ENCODE data around the gene RNLS.

The RNLS gene

DNA sequence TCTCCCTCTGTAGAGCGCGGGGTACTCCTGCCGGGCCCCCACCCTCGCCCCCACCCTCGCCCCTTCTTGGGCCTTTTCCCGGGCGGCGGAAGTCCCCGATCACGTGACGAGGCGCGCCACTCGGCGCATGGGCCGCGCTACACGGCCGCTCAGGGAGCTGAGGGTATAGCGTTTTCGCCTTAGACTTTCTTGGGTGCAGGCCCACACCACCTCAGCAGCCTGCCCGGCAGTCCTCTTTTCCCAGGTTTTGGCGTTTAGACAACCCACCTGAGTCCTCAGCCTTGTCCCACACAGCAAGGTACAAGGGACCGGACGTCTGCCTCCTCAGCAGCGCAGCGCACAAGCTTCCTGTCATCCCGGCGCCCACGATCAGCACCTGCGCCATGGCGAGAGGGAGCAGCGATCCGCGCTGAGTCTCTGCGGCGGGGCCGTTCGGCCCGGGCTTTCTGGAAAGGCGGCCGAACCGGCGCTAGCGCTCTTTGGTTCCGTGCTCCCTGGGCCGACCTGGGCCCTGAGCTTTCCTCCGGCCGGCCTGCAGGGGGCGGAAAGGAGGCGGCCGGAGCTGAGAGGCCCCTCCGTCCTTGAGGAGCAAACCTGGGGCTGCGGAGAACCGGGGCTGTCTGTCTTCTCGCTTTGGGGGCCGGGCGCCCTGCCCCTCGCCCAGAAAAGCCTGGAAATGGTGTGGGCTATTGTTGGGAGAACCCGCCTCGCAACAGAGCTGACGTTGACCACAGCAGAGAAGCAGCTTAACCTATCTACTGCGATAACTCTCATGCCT, at the start of gene RNLS:
Gene RNLS, minus strand, starts transcription at position 513 of the 778 bp plus-strand sequence.
- peak; percentile 64 for DNase-seq

GRCh38 chr10:88624840-88625239, 41.7 kb upstream of the RNLS start:
- no peak for DNase-seq

- DNase-seq, result no peak
Measured at GRCh38 chr10:88623835-88624234, 40.7 kb upstream of the RNLS start.

DNA sequence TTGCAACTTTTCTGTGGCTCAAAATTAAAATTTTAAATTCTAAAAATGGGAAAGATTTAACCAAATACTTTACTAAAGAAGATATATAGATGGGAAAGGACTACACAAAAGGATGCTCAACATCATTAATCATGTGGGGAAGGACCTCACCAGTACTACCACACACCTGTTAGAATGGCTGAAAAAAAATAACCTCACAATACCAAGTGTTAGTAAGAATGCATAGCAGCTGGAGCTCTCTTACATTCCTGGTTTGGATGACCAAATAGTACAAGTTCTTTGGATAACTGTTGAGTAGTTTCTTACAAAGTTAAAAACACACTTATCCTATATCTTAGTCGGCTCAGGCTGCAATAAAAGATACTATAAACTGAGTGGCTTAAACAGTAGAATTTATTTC, 37.3 kb upstream of the RNLS start:
- no peak for DNase-seq

- no peak for DNase-seq
Measured at GRCh38 chr10:88618496-88618895, 35.4 kb upstream of the RNLS start.

DNA sequence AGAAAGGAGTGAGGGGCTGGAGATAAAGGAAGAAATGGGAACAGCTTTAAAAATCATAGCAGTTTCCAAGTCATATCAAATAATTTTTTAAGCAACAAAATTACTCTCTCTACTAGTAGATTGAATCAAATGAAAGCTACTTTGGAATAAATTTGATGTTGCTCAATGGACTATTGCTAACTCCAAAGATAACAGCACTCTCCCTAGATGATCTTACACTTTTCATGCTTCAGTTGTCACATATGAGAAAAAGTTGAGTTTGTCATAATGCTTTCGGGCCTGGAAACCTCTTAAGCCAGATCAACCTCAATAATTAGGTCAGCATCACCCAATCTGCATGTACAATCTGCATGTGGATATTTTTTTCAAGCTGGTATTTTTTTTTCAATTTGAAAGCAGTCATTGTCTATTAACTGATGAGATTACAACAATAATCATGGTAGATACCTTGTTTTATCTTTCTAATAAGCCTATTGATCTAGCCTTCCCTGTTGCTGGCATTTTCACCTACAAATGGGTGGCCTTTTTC, 34.7 kb upstream of the RNLS start:
- no peak for DNase-seq

DNA sequence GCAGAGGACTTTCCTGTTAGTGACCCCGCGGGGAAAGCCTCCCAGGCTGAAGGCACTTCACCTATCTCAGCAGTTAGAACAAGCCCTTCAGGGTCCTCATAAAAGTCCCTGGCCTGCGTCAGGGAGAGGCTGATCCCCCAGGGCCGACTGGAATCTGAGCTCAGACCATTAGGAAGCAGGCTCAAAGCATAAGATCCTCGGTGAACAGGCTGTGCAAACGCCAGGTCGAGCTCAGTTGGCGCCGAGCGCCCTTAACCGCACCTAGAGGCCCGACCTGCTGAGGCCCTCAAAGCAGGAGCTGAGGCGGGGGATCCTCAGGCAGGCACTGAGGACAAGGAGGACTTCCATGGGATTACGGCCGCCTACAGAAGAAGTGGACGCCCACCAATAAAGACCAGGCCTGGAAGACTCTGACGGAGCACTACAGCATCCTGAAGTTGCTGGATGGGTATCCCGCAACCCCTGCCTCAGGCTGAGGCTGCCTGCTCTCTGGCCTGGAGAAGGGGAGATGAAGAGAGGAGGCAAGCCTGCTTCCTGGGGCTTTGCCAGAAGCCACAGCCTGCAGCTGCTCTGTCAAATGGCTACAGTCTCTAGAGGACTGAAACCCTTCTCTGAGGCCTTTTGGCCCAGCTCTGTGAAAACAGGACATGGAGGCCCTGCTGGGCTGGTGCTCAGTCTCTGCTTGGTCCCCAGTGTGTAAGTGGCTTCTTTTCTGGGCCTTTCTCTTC, 33.3 kb upstream of the RNLS start:
- peak; percentile 2 for DNase-seq

DNA sequence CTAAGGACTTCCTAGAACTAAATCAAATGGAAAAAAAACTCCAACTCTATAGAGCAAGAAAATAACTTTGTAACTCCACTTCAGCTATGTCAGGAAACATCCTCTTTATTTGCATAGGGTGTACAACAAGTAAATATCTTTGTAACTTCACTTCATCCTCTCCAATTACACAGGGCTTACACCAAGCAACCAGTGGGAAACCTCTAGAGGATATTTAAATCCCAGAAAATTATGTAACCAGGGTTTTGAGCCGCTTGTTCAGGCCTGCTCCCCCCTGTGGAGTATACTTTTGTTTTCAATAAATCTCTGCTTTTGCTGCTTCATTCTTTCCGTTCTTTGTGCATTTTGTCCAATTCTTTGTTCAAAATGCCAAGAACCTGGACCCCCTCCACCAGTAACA, 25.7 kb upstream of the RNLS start:
- no peak for DNase-seq

- no peak for DNase-seq
Measured at GRCh38 chr10:88608052-88608732, 25.1 kb upstream of the RNLS start.

- DNase-seq, result no peak
Measured at GRCh38 chr10:88598055-88598454, 14.9 kb upstream of the RNLS start.

- no peak for DNase-seq
Measured at GRCh38 chr10:88594482-88594881, 11.4 kb upstream of the RNLS start.

- no peak for DNase-seq
Measured at GRCh38 chr10:88592906-88593305, 9.8 kb upstream of the RNLS start.

GRCh38 chr10:88592381-88592780, 9.3 kb upstream of the RNLS start:
- DNase-seq, result no peak

- no peak for DNase-seq
Measured at GRCh38 chr10:88586462-88586861, 3.3 kb upstream of the RNLS start, which contains the start of gene LIPJ. TSS of gene LIPJ (plus strand) at chr10:88586762. CDS start at chr10:88590688, 3,926 bp downstream.

GRCh38 chr10:88583584-88583957, 453 bp upstream of the RNLS start:
- no peak for DNase-seq

- no peak for DNase-seq
Measured at GRCh38 chr10:88582411-88582805, 710 bp downstream of the RNLS start.

DNA sequence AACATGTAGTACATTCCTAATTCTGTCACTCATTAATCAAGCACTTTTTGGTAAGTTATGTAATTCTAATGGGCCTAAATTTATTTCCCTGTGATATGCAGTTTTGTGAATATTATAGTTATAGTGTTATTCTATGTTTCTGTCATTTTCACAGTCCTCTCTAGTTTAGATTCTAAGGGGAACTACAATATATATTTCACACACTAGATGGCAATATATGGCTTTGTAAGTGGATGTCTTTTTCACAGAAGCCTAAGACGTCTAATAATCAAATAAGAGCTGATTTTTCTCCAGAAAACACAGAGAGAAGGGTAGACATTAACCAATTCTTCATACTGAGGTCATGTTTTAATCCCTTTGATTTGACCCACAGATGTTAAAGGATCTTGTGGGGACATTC, 18.0 kb downstream of the RNLS start:
- peak; percentile 45 for DNase-seq

- DNase-seq, result no peak
Measured at GRCh38 chr10:88562152-88562551, 21.0 kb downstream of the RNLS start.

DNA sequence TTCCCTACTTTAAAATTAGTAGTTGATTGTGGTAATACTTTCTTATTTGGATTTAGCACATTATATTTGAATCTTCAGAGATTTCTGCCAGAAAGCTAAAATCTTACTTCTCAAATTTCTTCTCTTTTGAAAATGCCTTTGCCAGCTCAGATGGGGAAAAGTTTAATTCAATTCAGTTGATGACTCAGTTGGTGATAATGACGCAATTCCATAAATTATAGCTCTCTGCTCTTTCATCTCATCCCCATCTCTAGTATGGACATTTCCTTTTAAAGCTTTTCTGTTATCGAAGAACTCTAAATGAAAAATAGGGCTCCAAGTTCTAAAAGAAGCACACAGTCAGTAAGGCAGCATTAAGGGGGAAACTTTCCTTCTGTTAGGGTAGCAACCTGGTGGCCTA, 25.5 kb downstream of the RNLS start:
- DNase-seq, result peak; percentile 82

DNA sequence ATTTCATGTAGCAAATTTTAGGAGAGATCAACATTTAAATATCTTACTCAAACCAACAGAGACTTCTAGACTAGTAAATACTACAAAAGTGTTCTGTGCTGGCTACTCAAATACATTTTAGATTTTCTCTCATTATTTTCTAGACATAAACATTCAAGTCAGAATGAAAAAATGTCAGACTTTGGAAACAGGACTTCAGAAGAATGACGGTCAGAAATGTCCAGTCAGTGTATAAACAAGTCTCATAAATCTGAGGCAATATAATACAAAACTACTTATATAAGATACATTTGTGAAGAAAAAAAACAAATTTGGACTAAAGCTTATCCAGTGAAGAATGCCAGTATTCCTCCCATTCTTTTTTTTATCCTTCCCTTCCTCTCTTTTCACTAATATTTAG, 25.9 kb downstream of the RNLS start:
- DNase-seq, result no peak

- no peak for DNase-seq
Measured at GRCh38 chr10:88555190-88555908, 27.8 kb downstream of the RNLS start.

- peak; percentile 73 for DNase-seq
Measured at GRCh38 chr10:88553116-88553752, 29.9 kb downstream of the RNLS start.

Measured in fibroblast of skin of right biceps (primary cell).